GM19467 (cell line): ENCODE data around the gene RNASEL.

Source experiments
- ATAC-seq: cut with Tn5 transposase; IDR thresholded peaks from one replicate; pipeline ENCODE4 v1.9.1; 2021; ENCODE audit warnings: mild to moderate bottlenecking, moderate library complexity; ENCODE audit not compliant: unreplicated experiment

Gene RNASEL

DNA sequence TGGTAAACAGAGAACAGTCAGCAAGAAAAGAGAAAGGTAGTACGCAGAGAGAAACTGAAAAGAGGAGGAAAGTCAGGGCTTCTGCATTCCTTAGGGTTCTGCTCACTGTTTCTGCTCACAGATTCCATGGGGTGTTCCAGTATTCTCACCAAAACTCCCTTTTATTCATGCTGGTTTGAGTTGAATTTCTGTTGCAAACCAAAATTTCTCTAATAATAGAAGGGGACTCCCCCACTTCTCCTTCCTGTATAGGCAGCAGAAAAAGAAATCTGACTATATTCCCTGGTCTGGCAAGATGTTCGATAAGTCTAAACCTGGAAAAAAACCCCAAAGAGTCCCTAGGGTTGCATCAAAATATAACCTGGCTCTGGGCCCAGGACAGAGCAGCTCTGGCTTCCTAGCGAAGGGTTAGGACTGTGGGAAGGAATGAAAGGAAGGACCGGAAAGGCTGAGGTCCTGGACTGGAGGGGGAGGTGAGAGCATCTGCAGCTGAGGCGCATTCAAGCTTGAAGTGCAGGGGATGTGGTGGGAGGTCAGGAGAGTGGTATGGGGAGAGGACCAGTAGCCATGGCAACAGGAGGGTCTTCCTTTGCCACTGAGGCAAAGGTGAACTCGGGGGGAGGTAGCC, 34.0 kb upstream of the RNASEL start:
- ATAC-seq = peak; percentile 49

DNA sequence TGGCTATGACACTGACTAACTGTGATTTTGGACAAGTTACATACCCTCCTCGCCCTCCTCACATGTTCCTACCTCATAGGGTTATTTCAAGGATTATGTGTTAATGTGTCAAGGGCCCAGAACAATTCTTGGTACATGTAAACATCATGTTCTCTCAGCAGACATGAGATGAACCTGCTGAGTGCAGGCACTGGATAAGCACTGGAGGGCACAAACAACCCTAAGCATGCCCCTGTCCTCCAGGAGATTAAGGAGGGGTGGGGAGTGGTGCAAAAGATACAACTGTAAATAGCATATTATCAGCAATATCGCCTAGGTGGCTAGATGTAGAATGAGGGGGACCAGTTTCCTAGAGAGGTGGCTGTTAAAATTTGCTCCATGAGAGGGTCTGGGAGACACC, 32.9 kb upstream of the RNASEL start:
- ATAC-seq = no peak

DNA sequence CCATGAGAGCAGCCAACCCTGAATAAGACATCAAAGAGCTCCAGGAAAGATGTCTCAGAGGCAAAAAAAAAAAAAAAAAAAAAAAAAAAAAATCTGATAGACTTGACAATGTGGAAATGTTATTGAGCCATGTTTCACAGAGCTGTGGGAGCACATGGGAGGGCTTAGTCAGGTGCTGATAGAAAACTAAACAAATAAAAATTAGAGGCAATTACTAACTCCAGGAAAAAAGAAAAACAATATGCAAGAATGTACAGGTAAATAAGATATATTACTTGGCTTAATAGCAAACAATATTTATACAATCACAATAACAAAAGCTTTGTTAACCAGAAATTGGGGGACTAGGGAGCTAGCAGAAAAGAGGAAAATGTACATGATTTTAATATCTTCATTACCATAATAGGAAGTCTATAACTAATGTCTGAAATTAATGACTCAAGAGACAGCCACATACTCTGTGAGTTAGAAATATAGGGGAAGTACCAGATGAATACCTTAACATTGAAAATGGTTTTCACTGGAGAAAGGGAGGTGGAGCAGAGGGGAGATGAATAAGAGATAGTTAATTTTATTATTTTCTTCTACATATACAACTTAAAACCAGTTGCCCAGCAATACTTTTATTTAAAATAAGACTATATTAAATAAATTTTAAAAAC, 32.0 kb upstream of the RNASEL start:
- ATAC-seq = no peak

DNA sequence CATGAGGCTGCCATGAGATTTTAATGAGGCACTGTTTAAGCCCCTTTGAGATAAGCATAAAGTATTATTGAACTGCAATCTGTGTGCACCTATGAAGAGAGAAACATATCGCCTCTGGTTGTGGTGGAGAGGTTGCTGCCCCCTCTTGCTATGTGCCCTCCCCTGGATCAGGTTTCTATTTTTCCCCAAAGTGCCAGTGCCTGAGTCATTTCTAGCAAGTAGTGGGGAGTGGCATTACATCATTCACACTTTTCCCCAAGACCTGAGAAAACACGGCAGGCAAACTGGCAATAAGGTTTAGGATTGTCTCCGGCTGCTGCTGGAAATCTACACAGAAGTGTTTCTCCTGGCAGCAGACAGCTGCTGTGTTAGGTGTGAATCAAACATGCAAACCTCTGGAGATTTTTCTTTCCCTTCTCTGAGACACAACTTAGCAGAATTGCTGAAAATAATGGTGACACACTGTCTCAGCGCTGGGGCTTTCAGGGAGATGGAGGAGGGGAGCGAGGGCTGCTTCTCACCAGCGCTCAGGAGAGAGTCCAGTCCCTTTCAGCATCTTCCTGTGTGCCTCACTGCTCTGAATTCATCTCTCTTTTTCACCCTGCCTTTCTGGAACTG, 28.8 kb upstream of the RNASEL start:
- no peak for ATAC-seq

DNA sequence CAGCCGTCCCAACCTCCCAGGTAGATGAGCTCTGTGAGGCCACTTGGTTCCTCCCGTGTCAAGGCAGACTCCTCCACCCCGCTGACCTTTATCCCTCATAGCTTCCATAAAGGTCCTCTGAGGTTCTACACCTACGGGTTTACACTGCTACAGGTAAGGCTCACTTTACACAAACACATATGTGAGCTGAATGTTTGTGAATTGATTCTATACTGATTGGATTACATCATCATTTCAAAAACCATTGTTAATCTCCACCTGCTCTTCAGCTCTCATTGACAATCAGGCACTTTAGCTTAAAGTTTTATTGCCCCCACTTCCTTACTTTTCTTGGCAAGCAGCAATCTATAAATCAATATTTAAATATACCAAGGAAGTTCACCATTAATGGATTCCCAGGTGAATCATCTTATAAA, 28.0 kb upstream of the RNASEL start:
- ATAC-seq = no peak

DNA sequence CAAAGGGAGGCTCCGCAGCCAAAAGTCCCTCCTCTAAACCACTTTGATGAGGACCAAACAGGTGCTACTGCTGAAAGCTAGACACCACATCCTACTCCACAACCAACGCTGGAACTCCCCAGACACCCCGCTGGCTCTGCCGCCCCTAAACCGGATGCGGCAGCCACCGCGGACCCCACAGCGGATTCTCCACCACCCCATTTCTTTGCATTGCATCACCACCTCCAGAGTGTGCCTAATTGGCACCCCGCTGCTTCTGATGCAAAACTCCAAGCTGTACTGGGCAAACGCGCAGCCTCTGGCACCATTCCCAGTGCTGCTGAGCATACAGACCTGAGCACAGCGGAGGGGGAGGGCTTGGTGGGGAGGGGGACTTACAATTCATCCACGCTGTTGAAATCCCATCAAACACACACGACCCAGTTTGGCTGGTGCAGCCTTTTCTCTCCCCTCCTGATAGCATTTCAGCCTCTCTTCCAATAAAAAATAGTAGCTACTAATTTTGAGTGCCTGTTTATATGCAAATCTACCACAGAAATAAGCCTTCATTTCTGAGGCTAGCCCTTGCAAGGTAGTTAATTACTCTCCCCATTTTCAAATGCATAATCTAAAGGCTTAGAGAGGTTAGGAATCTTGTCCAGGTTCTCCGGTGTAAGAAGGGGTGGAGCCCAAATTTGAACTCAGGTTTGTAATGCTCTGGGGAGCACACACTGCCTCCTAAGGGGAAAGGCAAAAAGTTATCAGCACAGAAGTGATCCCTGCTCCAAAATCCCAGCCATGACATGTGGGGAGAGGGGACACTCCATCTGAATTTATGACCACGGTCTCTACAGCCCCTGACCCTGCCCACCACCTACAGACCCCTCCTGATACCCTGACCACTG, 27.3 kb upstream of the RNASEL start:
- peak; percentile 60 for ATAC-seq

DNA sequence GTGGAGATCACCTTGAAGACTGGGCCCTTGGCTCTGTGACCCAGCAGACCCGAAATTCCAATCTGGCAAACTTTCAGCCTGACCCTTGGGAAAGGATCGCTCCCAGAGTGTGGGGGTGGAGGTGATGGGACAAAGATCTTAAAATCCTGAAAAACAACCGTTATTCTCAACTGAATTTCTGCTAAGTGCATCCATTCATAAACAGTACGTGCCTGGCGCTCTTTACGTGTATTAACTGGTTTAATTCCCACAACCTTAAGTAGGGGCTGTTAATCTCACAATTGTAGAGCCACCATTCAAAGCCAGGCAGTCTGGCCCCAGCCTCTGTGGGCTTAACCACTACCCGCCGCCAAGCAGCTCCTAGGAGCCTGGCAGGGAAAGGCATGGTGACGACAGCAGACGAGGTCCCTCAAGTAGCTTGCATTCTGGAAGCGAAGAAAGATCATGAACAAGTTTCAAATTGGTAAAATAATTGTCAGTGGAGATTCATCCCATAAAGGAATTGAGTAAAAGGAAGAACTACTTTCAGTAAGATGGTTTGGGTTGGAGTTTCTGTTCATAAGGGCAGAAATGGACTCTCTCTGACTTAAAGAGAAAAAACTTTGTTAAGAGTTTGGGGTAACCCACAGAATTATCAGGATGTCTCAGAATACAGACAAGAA, 26.5 kb upstream of the RNASEL start:
- peak; percentile 15 for ATAC-seq

DNA sequence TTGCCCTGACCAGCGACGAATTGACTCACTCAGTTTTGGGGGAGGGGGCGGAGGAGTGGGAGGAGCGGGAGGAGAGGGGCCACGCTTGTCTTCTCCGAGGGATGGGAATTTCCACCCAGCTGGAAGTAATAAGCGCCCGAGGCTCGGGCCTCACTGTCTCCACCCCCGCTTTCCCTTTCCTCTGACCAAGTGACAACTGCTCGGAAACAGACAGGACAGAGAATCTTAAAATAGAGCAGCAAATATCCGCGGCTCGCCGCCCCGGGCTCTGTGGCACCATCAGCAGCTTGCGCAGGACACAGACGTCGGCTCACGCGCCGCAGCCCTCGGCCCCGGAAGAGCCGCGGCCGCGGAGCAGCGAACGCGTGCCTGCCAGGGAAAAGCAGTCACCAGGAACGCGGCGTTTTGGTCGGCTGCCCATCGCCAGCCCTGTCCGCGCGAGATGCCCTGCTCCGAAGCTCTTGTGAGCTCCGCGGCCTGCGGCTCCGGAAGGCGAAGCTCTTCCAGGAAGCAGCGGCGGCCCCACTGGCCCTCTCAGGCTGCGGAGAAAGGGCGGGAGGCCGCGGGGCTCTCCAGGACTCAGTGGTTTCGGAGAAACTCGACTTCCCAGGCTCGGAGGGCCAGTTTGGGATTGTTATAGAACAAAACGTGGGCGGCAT, 25.9 kb upstream of the RNASEL start:
- ATAC-seq = peak; percentile 37

DNA sequence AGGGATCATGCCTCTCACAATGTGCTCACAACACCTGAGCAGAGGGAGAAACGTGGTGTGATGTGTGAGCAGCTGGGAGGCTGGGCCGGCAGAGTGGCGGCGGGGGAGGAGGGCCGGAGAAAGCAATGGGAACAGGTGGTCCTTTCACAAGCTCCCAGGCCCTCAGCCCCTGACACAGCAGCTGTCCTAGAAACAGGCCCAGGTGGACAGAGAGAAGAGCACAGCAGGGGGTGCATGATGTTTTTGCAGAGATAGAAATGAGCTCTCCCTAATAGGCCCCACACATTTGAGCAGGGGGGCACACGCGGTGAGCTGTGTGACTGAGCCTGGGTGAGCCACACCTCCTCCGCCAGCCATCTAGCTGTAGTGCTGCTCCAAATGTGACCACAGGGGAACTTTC, 22.7 kb upstream of the RNASEL start:
- ATAC-seq = no peak

DNA sequence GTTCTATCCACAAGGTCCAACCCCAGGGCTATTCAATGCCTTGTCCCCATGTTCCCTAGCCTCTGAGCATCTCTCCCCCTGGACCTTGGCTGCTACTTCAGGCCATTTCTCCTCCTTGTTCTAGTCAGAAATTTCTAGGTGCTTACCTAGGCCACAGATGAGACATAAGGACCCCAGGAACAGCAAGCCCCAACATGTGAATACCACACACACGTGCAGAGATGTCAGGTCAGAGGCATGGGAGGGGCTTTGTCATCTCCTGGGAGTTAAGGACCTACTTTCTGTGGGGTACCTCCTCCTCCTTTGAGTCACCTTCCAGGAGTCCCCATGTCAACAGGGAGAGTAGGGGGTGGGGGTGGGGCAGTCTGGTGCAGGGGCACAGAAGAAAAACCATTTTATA, 22.3 kb upstream of the RNASEL start:
- no peak for ATAC-seq

DNA sequence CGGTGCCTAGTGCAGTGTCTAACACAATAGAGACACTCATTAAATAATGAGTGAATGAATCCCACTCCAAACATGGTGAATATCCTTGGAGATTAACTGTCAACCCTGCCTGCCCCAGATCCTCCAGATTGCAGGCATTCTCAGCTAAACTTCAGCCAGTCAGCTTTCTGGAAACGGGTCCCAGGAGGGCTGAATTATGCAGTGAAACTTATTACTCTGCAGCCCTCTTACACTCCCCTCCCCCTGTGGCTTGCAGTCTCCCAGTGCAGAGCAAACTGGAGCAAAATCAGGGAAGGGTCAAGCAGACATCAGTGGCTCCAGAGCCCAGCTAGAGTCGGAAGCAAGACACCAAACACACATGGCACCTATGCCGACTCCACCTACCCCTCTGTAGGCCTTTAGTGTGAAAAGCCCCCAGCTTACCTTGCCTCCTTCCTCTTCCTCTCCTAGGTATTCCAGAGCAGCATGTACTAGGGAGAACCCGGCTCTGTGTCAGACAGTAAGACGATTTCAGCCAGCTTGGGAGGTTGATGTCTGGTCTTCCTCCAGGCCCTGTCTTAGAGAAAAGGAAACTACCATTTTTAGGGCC, 21.6 kb upstream of the RNASEL start:
- ATAC-seq = no peak

DNA sequence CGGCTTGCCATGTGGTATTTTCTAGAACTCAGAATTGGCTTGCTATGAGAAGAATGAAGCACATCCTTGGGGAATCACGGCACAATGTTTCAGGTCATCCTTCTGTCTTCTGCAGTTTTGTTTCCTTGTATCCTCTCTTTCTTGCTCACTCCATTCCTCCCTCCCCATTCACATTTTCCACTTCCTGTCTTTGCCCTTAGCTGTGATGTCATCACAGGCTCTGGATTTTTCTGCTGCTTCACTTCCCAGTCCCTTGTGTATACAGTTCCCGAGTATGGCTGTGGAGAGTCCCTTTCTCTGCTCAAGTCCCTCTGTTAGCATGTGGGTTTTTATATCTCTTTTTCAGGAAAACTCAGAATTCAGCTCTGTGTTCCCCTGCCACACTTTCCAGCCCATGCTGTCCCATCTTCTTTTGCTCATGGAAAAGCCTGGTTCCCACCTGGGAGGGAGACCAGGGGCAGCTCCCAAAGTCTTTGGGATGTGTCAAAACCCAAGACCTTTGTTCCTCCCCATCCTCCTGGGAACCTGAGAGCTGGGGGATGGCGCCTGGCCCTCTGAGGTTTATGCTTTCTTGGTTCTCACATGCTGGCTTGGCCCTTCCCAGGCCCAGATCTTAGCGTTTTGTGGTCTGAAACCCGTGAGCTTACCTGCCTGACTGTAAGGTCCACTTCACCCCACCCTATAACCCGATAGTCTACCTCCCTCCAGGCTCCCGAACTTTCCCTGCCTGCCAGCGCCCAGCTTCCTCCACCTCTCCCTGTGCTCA, 20.0 kb upstream of the RNASEL start:
- no peak for ATAC-seq

DNA sequence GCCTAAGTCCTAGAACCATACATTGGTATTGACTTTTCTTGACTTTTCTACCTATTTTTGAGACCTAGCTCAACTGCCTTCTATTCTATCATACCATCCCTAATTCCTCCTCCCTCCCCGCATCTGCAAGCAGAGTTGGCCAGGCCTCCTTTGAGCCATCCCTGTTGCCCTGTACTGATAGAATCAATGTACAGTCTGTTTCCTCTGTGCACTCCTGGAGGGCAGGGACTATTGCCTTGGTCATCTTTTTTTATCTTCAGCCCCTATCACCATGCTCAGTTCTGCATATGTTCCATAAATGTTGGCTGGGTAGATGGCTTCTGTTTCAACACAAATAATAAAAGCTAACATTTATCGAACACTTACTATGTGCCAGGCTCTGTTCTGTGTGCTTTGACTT, 19.2 kb upstream of the RNASEL start:
- no peak for ATAC-seq

DNA sequence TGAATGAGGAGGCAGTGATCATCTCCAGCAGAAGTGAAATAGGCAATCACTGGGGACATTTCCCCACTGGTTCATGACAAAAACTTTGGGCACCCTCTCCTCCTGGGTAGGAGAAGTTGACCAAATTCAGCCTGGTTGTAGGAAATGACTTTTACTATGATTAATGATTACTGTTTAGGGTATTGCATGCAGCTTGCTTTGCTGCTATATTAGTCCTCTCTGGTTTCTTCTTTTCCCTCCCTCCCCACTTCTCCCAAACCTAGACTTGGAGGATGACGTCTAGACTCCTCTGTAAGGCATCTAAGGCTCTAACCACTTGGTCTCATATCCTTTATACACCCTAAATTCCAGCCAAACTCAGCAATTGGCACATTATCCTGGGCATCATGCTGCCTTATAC, 18.5 kb upstream of the RNASEL start:
- no peak for ATAC-seq

DNA sequence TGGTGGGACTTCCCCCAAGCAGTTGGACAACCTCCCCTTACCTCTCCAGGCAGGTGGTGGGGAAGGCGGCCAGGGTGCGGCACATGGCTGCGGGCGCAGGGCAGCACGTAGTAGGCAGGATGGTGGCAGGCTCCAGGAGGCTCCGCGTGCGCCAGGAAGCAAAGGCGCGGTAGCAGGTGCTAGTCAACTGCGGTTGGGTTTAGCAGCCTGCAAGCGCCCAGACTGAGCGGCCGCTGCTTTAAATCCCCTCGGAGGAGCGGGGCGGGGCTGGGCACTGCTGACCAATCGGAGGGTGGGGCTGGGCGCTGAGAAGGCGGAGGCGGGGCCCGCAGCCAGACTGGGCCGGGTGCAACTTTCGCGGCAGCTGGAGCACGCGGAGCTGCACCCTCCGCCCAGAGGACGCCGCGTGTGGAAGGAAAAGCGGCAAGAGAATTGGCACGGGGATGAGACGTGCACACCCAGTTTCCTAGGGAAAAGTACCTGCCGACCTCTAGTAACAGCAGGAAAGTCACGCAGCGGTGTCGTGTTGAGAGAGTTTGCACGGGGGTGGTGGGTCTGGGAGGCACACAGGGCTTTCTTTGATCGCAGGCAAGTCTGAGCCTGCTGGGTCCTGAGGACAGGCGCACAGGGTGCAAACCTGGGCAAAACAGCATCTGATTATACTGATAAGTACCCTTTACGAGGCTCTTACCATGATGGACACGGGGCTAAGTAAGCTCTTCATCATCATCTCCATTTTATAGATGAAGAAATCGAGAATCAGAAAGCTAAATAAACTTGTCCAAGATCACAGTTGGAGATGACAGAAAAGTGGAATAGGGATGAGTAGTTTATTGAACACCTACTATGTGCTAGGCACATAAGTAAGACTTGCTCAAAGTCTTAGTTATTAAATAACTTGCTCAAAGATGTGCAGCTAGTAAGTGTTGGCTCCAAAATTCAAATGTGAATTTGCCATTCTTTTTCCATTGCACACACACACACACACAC, 15.4 kb upstream of the RNASEL start, which contains the start of gene RGS16:
Gene RGS16 (minus strand): TSS at position 215 of the 990 bp plus-strand sequence. CDS start 130 bp downstream, at position 85.
- peak; percentile 83 for ATAC-seq

DNA sequence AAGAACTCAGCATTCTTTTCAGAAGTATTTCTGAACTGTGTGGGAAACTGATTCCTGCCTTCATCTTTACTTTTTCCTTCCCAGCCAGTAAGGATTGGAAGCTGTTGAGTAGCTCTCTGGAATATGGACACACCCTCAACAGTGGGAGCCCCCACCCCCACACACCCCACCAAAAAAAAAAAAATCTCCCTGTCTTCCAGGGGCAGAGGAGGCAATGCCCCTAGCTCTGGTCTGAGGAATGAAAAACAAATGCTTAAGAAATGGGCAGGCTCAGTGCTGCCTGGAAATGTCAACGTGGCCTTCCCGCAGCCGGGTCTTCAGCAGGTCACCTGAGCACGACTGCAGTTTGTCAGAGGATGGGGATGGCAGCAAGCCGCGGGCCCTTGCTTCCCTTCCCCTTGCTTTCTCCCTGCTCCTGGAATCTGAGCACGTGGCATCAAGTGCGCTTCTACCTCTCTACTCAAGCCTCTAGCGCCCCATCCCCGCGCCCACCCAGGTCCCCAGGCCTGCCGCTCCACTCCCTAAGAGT, 14.7 kb upstream of the RNASEL start:
- ATAC-seq = no peak

DNA sequence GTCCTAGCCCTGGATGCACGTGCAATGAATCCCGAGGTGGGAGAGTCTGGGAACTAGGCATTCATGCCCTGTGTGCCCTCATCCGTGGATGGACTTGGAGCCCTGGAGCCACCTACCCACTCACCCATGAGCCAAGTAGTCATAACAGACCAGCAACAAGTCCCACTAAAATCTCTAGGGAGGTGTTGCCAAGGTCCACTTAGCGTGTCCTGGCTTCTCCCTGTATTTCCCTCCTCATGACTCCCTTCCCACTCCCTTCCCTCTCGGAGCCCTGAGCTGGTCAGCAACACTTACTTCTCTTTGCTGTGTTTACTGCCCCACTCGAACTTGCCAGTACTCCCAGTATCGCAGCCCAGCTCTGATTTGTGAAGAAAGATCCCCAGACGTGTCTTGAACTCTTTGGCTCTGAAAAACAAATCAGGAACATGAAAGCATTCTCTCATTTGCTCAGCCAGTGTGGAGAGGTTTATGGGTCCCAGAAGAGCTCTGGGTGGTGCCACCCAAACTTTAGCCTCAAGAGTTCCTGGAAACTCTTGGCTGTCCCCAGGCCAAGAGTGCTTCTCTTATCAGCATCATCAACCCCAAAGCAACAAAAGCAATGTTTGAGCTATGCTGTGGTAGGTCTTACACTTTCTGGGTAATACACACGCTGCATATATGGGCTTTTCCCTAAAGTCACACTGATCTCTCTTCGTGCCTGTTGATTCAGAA, 14.0 kb upstream of the RNASEL start:
- no peak for ATAC-seq
